Effector memory CD8-positive, alpha-beta T cell (primary cell): ENCODE measurements around the gene COL20A1.

ENCODE experiments used
- ATAC-seq: fragments of 150-1000 bp; cut with Tn5 transposase; replicated peaks from 2 replicates; pipeline ENCODE4 v1.10.0; 2021; ENCODE audit warnings: mild to moderate bottlenecking, moderate library complexity
- DNase-seq, 3 experiments: peaks; one replicate each; pipeline ENCODE4 v3.0.0; 2021
- H3K27ac Mint-ChIP-seq, 2 donors: one replicate each; pipeline ENCODE4 v1.8.0; 2022; ENCODE audit warnings: mild to moderate bottlenecking in 2 of 2, mixed read lengths in 2 of 2, moderate library complexity in 2 of 2
- H3K27me3 Mint-ChIP-seq, 2 donors: one replicate each; pipeline ENCODE4 v1.8.0; 2022; ENCODE audit warnings: mixed read lengths in 2 of 2
- H3K36me3 Mint-ChIP-seq: one replicate; pipeline ENCODE4 v1.8.0; 2022; ENCODE audit warnings: mild to moderate bottlenecking, moderate library complexity, mixed read lengths; ENCODE audit not compliant: insufficient read depth
- H3K4me1 Mint-ChIP-seq, 2 donors: one replicate each; pipeline ENCODE4 v1.8.0; 2022; ENCODE audit warnings: low read depth in 2 of 2, mixed read lengths in 2 of 2
- H3K4me3 Mint-ChIP-seq, 2 donors: one replicate each; pipeline ENCODE4 v1.8.0; 2022; ENCODE audit warnings: mild to moderate bottlenecking in 2 of 2, mixed read lengths in 2 of 2, moderate library complexity in 2 of 2
- H3K9me3 Mint-ChIP-seq, 2 donors: one replicate each; pipeline ENCODE4 v1.8.0; 2022; ENCODE audit warnings: mixed read lengths in 2 of 2

Gene COL20A1

GRCh38 chr20:63321148-63321831 is 28.3 kb downstream of the COL20A1 start:
- Mint-ChIP-seq H3K27me3 (peaks cover 0 to 28% of the 10 kb centered on the region in 2 donors), H3K36me3 (peaks cover 3% of the 10 kb centered on the region), H3K4me3 (no peak overlapping the region), H3K9me3 (no peaks in the 10 kb centered on the region), H3K27ac (no peak overlapping the region), H3K4me1 (peaks cover 0 to 3% of the 10 kb centered on the region in 2 donors)
- DNase-seq (no peak), ATAC-seq (no peak)

- Mint-ChIP-seq H3K27me3 (peaks cover 0 to 28% of the 10 kb centered on the region in 2 donors), H3K4me3 (no peak overlapping the region), H3K9me3 (no peaks in the 10 kb centered on the region), H3K27ac (no peak overlapping the region), H3K4me1 (peaks cover 0 to 6% of the 10 kb centered on the region in 2 donors), H3K36me3 (peaks cover 3% of the 10 kb centered on the region)
- ATAC-seq (no peak), DNase-seq (no peak)
Measured at GRCh38 chr20:63322146-63322932, 29.4 kb downstream of the COL20A1 start.

- peaks cover 0 to 28% of the 10 kb centered on the region in 2 donors for H3K27me3 Mint-ChIP-seq
Measured at GRCh38 chr20:63322933-63323273, 29.9 kb downstream of the COL20A1 start.

GRCh38 chr20:63323357-63323981 is 30.5 kb downstream of the COL20A1 start:
- peaks cover 0 to 6% of the 10 kb centered on the region in 2 donors for H3K4me1 Mint-ChIP-seq
- no peak for ATAC-seq
- H3K9me3 Mint-ChIP-seq: no peaks in the 10 kb centered on the region
- no peak overlapping the region for H3K27ac Mint-ChIP-seq
- H3K4me3 Mint-ChIP-seq: no peak overlapping the region
- DNase-seq: no peak
- H3K36me3 Mint-ChIP-seq: peaks cover 3% of the 10 kb centered on the region
- peaks cover 0 to 28% of the 10 kb centered on the region in 2 donors for H3K27me3 Mint-ChIP-seq

More at GRCh38 chr20:63322933-63323273, 29.9 kb downstream of the COL20A1 start:
- no peak overlapping the region for H3K4me3 Mint-ChIP-seq
- H3K36me3 Mint-ChIP-seq: peaks cover 3% of the 10 kb centered on the region
- no peak overlapping the region for H3K27ac Mint-ChIP-seq
- peaks cover 0 to 6% of the 10 kb centered on the region in 2 donors for H3K4me1 Mint-ChIP-seq
- H3K9me3 Mint-ChIP-seq: no peaks in the 10 kb centered on the region
- ATAC-seq: no peak
- no peak for DNase-seq

GRCh38 chr20:63325021-63325471 is 32.1 kb downstream of the COL20A1 start:
- Mint-ChIP-seq H3K9me3 (no peaks in the 10 kb centered on the region), H3K4me3 (no peak overlapping the region)

GRCh38 chr20:63325554-63326313 is 32.7 kb downstream of the COL20A1 start:
- H3K27me3 Mint-ChIP-seq: peaks cover 0 to 19% of the 10 kb centered on the region in 2 donors

More at GRCh38 chr20:63325021-63325471, 32.1 kb downstream of the COL20A1 start:
- DNase-seq (no peak), ATAC-seq (no peak)
- Mint-ChIP-seq H3K27ac (peak overlapping the region; percentile 10 to 29), H3K27me3 (peaks cover 0 to 19% of the 10 kb centered on the region in 2 donors), H3K4me1 (peaks cover 0 to 10% of the 10 kb centered on the region in 2 donors), H3K36me3 (peaks cover 3% of the 10 kb centered on the region)

GRCh38 chr20:63326314-63327230 is 33.6 kb downstream of the COL20A1 start:
- Mint-ChIP-seq H3K9me3 (peaks cover 0 to 2% of the 10 kb centered on the region in 2 donors), H3K4me1 (peaks cover 0 to 10% of the 10 kb centered on the region in 2 donors), H3K27ac (peak overlapping the region; percentile 74 to 92), H3K4me3 (no peak overlapping the region), H3K36me3 (peaks cover 6% of the 10 kb centered on the region), H3K27me3 (peaks cover 0 to 14% of the 10 kb centered on the region in 2 donors)
- DNase-seq: no peak
- peak; percentile 16 for ATAC-seq

More at GRCh38 chr20:63325554-63326313, 32.7 kb downstream of the COL20A1 start:
- H3K4me1 Mint-ChIP-seq: peaks cover 0 to 10% of the 10 kb centered on the region in 2 donors
- H3K4me3 Mint-ChIP-seq: no peak overlapping the region
- ATAC-seq (no peak), DNase-seq (no peak)
- H3K27ac Mint-ChIP-seq: peak overlapping the region; percentile 49 to 92
- peaks cover 6% of the 10 kb centered on the region for H3K36me3 Mint-ChIP-seq
- H3K9me3 Mint-ChIP-seq: no peaks in the 10 kb centered on the region

GRCh38 chr20:63327231-63327745 is 34.3 kb downstream of the COL20A1 start:
- Mint-ChIP-seq H3K36me3 (peaks cover 5% of the 10 kb centered on the region), H3K27ac (peak overlapping the region; percentile 74 to 92), H3K4me1 (peaks cover 0 to 10% of the 10 kb centered on the region in 2 donors), H3K9me3 (peaks cover 0 to 8% of the 10 kb centered on the region in 2 donors), H3K4me3 (no peak overlapping the region), H3K27me3 (peaks cover 0 to 20% of the 10 kb centered on the region in 2 donors)
- ATAC-seq: peak; percentile 31
- DNase-seq: no peak

- H3K27me3 Mint-ChIP-seq: peaks cover under 1 to 19% of the 10 kb centered on the region in 2 donors
- H3K4me1 Mint-ChIP-seq: peaks cover 0 to 10% of the 10 kb centered on the region in 2 donors
- peaks cover 2% of the 10 kb centered on the region for H3K36me3 Mint-ChIP-seq
- peaks cover 0 to 8% of the 10 kb centered on the region in 2 donors for H3K9me3 Mint-ChIP-seq
- no peak for ATAC-seq
- peak overlapping the region in 1 of 2 donors; percentile 92 for H3K27ac Mint-ChIP-seq
- no peak overlapping the region for H3K4me3 Mint-ChIP-seq
- no peak for DNase-seq
Measured at GRCh38 chr20:63328026-63328700, 35.2 kb downstream of the COL20A1 start.

GRCh38 chr20:63328718-63329275 is 35.8 kb downstream of the COL20A1 start:
- Mint-ChIP-seq H3K4me1 (peaks cover 0 to 10% of the 10 kb centered on the region in 2 donors), H3K36me3 (peaks cover 2% of the 10 kb centered on the region), H3K4me3 (no peak overlapping the region), H3K9me3 (peaks cover 0 to 8% of the 10 kb centered on the region in 2 donors), H3K27me3 (peaks cover 5 to 19% of the 10 kb centered on the region in 2 donors), H3K27ac (peak overlapping the region in 1 of 2 donors; percentile 65)
- ATAC-seq (no peak), DNase-seq (no peak)

- H3K4me1 Mint-ChIP-seq: peaks cover 0 to 10% of the 10 kb centered on the region in 2 donors
- H3K27ac Mint-ChIP-seq: peak overlapping the region in 1 of 2 donors; percentile 65
- peaks cover 0 to 8% of the 10 kb centered on the region in 2 donors for H3K9me3 Mint-ChIP-seq
- no peak overlapping the region for H3K4me3 Mint-ChIP-seq
- peaks cover 11 to 21% of the 10 kb centered on the region in 2 donors for H3K27me3 Mint-ChIP-seq
- DNase-seq: no peak
- peaks cover 2% of the 10 kb centered on the region for H3K36me3 Mint-ChIP-seq
- no peak for ATAC-seq
Measured at GRCh38 chr20:63329331-63330083, 36.5 kb downstream of the COL20A1 start.
